Suprapubic skin (tissue), 4 donors: Measurements from ENCODE around the gene ERC2.

Experiments used
- CTCF ChIP-seq, 2 donors: fragments of 200-600 bp in 1 of 2; fragments of 450-650 bp in 1 of 2; sonication (generic) in 1 of 2; IDR thresholded peaks; one replicate each; pipeline ENCODE4 v1.5.1; 2016 to 2019; ENCODE audit warnings: antibody characterized with exemption in 2 of 2, mild to moderate bottlenecking in 1 of 2, moderate library complexity in 1 of 2
- EP300 ChIP-seq: sonication (generic); formaldehyde crosslinking; IDR thresholded peaks from one replicate; pipeline ENCODE4 v1.6.1; 2017; ENCODE audit warnings: antibody characterized with exemption
- POLR2A ChIP-seq, 2 donors: fragments of 450-650 bp; IDR thresholded peaks; one replicate each; pipeline ENCODE4 v1.6.1; 2017; ENCODE audit warnings: antibody characterized with exemption in 2 of 2, mild to moderate bottlenecking in 2 of 2, moderate library complexity in 2 of 2
- POLR2AphosphoS5 ChIP-seq, 3 donors: sonication (generic); formaldehyde crosslinking; IDR thresholded peaks; one replicate each; pipeline ENCODE4 v1.6.1; 2017; ENCODE audit warnings: antibody characterized with exemption in 3 of 3

- no peak for TF ChIP-seq CTCF (IDR thresholded peaks at IDR 0.05)
- no peak for TF ChIP-seq POLR2A (IDR thresholded peaks at IDR 0.05)
- TF ChIP-seq EP300 = no peak
- no peak for TF ChIP-seq POLR2AphosphoS5 (IDR thresholded peaks at IDR 0.05)
Measured at GRCh38 chr3:56069766-56070165, 398.5 kb downstream of the ERC2 start.
